H1 (cell line): ENCODE data around the gene PRR16.

Experiments
- BRCA1 ChIP-seq: IDR thresholded peaks from 2 replicates; pipeline ENCODE4 v1.6.1; 2012; ENCODE audit warnings: low read depth, low read length, improper control_type of control experiment
- CEBPB ChIP-seq: IDR thresholded peaks from 2 replicates; pipeline ENCODE4 v1.6.1; 2012; ENCODE audit warnings: low read depth, low read length
- GABPA ChIP-seq: IDR thresholded peaks from 2 replicates; pipeline ENCODE4 v1.6.1; 2011; ENCODE audit warnings: mild to moderate bottlenecking, low read length, moderate library complexity, borderline replicate concordance; ENCODE audit not compliant: insufficient read depth
- HDAC2 ChIP-seq, 2 experiments: fragments of 300-600 bp in 1 of 2; sonication (generic) in 1 of 2; IDR thresholded peaks; 2 replicates each; pipeline ENCODE4 v1.6.1; 2011 to 2012; ENCODE audit warnings: low read depth in 2 of 2, low read length in 2 of 2, mild to moderate bottlenecking in 2 of 2, moderate library complexity in 2 of 2, borderline replicate concordance in 1 of 2, inconsistent platforms in 1 of 2
- KDM1A ChIP-seq: fragments of 200-600, 300-600 bp; sonication (generic); IDR thresholded peaks from 2 replicates; pipeline ENCODE4 v1.7.1; 2016; ENCODE audit warnings: mild to moderate bottlenecking, low read length, borderline replicate concordance
- NANOG ChIP-seq: IDR thresholded peaks from 2 replicates; pipeline ENCODE4 v1.6.1; 2011; ENCODE audit warnings: low read length, low read depth, mild to moderate bottlenecking, inconsistent platforms; ENCODE audit not compliant: insufficient read depth, poor library complexity, severe bottlenecking
- POLR2A ChIP-seq, 2 experiments: IDR thresholded peaks; 1 replicate in 1 of 2; 2 replicates in 1 of 2; pipeline ENCODE4 v1.6.1; 2011; ENCODE audit warnings: low read depth in 2 of 2, low read length in 2 of 2, mild to moderate bottlenecking in 2 of 2; ENCODE audit errors: control extremely low read depth in 1 of 2
- POLR2AphosphoS5 ChIP-seq: IDR thresholded peaks from 2 replicates; pipeline ENCODE4 v1.6.1; 2011; ENCODE audit warnings: low read depth, low read length
- POU5F1 ChIP-seq: IDR thresholded peaks from 2 replicates; pipeline ENCODE4 v1.6.1; 2011; ENCODE audit warnings: low read depth, mild to moderate bottlenecking, low read length, moderate library complexity
- RNF2 ChIP-seq: fragments of 200-900, 300-1000 bp; sonication (generic); IDR thresholded peaks from 2 replicates; pipeline ENCODE4 v1.7.1; 2016; ENCODE audit warnings: borderline replicate concordance, low read depth, mild to moderate bottlenecking, antibody characterized with exemption, low read length; ENCODE audit not compliant: poor library complexity, severe bottlenecking; ENCODE audit errors: missing control alignments
- SIRT6 ChIP-seq: IDR thresholded peaks from one replicate; pipeline ENCODE4 v1.7.1; 2012; ENCODE audit warnings: low read length, inconsistent platforms
- SP1 ChIP-seq: IDR thresholded peaks from 2 replicates; pipeline ENCODE4 v1.6.1; 2011; ENCODE audit warnings: low read depth, low read length
- TF ChIP-seq, protein P1 (sequence below), 3 experiments: IDR thresholded peaks; 1 replicate in 2 of 3; 2 replicates in 1 of 3; pipeline versions ENCODE4 v1.5.1 to v1.6.1; 2011; ENCODE audit warnings: low read length in 3 of 3, mild to moderate bottlenecking in 3 of 3, inconsistent platforms in 2 of 3, low read depth in 1 of 3, moderate library complexity in 1 of 3; ENCODE audit not compliant: insufficient read depth in 1 of 3; ENCODE audit errors: control extremely low read depth in 1 of 3

DNA sequence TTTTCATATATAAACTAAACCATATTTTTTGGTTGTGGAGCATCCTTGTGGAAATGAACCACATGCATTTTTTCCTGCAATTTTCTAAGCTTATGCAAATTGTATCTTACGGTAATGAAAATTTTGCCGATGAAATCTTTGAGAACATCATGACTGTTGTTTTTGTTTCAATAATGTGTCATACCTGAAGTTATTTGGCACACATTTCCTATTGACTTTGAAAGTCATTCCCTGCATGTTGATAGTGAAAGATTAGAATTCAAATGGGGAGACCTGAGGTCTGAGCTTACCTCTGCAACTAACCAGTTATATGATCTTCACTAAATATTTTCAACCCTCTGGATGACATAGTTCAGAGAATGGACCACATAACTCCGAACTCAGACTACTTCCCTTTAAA lies 88.5 kb downstream of the PRR16 start:
- no peak for TF ChIP-seq BRCA1
- no peak for TF ChIP-seq CEBPB
- TF ChIP-seq GABPA: no peak
- no peak for TF ChIP-seq RNF2
- TF ChIP-seq HDAC2 (IDR thresholded peaks at IDR 0.05; ENCODE audit: borderline replicate concordance in 1 of 2, low read depth in 2 of 2, low read length in 2 of 2): no peak
- no peak for TF ChIP-seq POLR2A (IDR thresholded peaks at IDR 0.05; ENCODE audit: control extremely low read depth in 1 of 2, low read depth in 2 of 2, low read length in 2 of 2)
- TF ChIP-seq SP1: no peak
- no peak for TF ChIP-seq POU5F1
- no peak for TF ChIP-seq SIRT6
- TF ChIP-seq, protein P1, sequence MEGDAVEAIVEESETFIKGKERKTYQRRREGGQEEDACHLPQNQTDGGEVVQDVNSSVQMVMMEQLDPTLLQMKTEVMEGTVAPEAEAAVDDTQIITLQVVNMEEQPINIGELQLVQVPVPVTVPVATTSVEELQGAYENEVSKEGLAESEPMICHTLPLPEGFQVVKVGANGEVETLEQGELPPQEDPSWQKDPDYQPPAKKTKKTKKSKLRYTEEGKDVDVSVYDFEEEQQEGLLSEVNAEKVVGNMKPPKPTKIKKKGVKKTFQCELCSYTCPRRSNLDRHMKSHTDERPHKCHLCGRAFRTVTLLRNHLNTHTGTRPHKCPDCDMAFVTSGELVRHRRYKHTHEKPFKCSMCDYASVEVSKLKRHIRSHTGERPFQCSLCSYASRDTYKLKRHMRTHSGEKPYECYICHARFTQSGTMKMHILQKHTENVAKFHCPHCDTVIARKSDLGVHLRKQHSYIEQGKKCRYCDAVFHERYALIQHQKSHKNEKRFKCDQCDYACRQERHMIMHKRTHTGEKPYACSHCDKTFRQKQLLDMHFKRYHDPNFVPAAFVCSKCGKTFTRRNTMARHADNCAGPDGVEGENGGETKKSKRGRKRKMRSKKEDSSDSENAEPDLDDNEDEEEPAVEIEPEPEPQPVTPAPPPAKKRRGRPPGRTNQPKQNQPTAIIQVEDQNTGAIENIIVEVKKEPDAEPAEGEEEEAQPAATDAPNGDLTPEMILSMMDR (IDR thresholded peaks at IDR 0.05; ENCODE audit: control extremely low read depth in 1 of 3, insufficient read depth in 1 of 3, low read depth in 1 of 3, low read length in 3 of 3): no peak
- no peak for TF ChIP-seq KDM1A
- TF ChIP-seq POLR2AphosphoS5: no peak
- TF ChIP-seq NANOG: no peak
